GM12878 (cell line): ENCODE measurements around the gene SETBP1. TPM values are rescaled to one million over a fixed set of nuclear protein-coding genes. Genes with fewer than 3 reads are reported as not detected.
A peak's percentile ranks its signal among the peaks of the same experiment; 100 is the strongest.

ENCODE experiments used
- ATAC-seq: fragments of 200-7000 bp; cut with Tn5 transposase; 3 replicates; pipeline ENCODE4 v1.9.1; 2020; ENCODE audit warnings: mild to moderate bottlenecking, moderate library complexity
- BruUV-seq: library from RNA; stranded (reverse); fragments of 400-500 nt; replicated peaks from 2 replicates; lab custom pipeline; 2021; lab: Mats Ljungman, UMichigan
- CTCF ChIA-PET: fragments of 300-600 bp; sonication (Branson Sonifier 250); formaldehyde crosslinking; extraction: SDS; loops from one replicate; lab custom pipeline; 2021; ENCODE audit warnings: inconsistent platforms; lab: Yijun Ruan, JAX
- POLR2A ChIA-PET: fragments of 350-600 bp; formaldehyde crosslinking; extraction: SDS; loops from one replicate; lab custom pipeline; 2021; ENCODE audit warnings: inconsistent platforms; lab: Charles Lee
- RAD21 ChIA-PET: fragments of 300-600 bp; sonication (Branson Sonifier 250); formaldehyde crosslinking; loops from one replicate; lab custom pipeline; 2023; ENCODE audit warnings: antibody characterized with exemption; ENCODE audit not compliant: unreplicated experiment; lab: Charles Lee
- SMC1A ChIA-PET: fragments of 300-600 bp; sonication (Branson Sonifier 250); formaldehyde crosslinking; loops from one replicate; lab custom pipeline; 2023; ENCODE audit not compliant: unreplicated experiment, uncharacterized antibody; lab: Charles Lee
- DNase-seq: peaks from one replicate; pipeline ENCODE4 v3.0.0-alpha.2; 2011; ENCODE audit warnings: low read depth, low spot score
- FAIRE-seq: peaks from 3 replicates; lab custom pipeline; 2011; peaks lifted over from hg19 to GRCh38; lab: Jason Lieb, UNC
- H2AFZ ChIP-seq: 2 replicates; pipeline ENCODE4 v1.6.0; 2011; ENCODE audit warnings: low read depth, low read length, control low read depth; ENCODE audit not compliant: control insufficient read depth
- H3K27ac ChIP-seq: 2 replicates; pipeline ENCODE4 v1.5.1; 2011; ENCODE audit warnings: control low read depth; ENCODE audit not compliant: control insufficient read depth, insufficient read depth
- H3K27me3 ChIP-seq, 2 experiments: replicated peaks in 1 of 2; 2 replicates each; pipeline versions ENCODE4 v1.6.0 to v1.6.1; 2011; ENCODE audit warnings: low read length in 1 of 2; ENCODE audit not compliant: control insufficient read depth in 2 of 2, insufficient read depth in 2 of 2
- H3K36me3 ChIP-seq, 2 experiments: 2 replicates each; pipeline ENCODE4 v1.5.1; 2011; ENCODE audit warnings: low read length in 1 of 2; ENCODE audit not compliant: control insufficient read depth in 2 of 2, insufficient read depth in 2 of 2
- H3K4me1 ChIP-seq: 2 replicates; pipeline ENCODE4 v1.6.1; 2011; ENCODE audit warnings: mild to moderate bottlenecking, low read length, moderate library complexity, mixed read lengths; ENCODE audit not compliant: control insufficient read depth, insufficient read depth
- H3K4me2 ChIP-seq: 2 replicates; pipeline ENCODE4 v1.6.0; 2011; ENCODE audit warnings: control low read depth; ENCODE audit not compliant: control insufficient read depth, insufficient read depth
- H3K4me3 ChIP-seq: fragments of 200-600 bp; sonication (generic); 2 replicates; pipeline ENCODE4 v1.5.1; 2016
- H3K79me2 ChIP-seq: 2 replicates; pipeline ENCODE4 v1.6.0; 2011; ENCODE audit warnings: low read length; ENCODE audit not compliant: control insufficient read depth, insufficient read depth
- H3K9ac ChIP-seq: 2 replicates; pipeline ENCODE4 v1.8.0; 2011; ENCODE audit warnings: low read length, control low read depth, mixed read lengths; ENCODE audit not compliant: control insufficient read depth, insufficient read depth
- H3K9me3 ChIP-seq: replicated peaks from 3 replicates; pipeline ENCODE4 v1.5.1; 2011; ENCODE audit warnings: mild to moderate bottlenecking, low read length; ENCODE audit not compliant: control insufficient read depth, insufficient read depth
- H4K20me1 ChIP-seq: 2 replicates; pipeline ENCODE4 v1.6.0; 2011; ENCODE audit not compliant: control insufficient read depth, insufficient read depth
- E4F1 ChIP-seq: fragments of 450-650 bp; IDR thresholded peaks from 2 replicates; pipeline ENCODE4 v1.6.1; 2018; ENCODE audit warnings: borderline replicate concordance, mild to moderate bottlenecking; ENCODE audit not compliant: partially characterized antibody
- ETV6 ChIP-seq, 2 experiments: fragments of 450-650 bp in 1 of 2; IDR thresholded peaks in 1 of 2; conservative IDR thresholded peaks in 1 of 2; 2 replicates each; pipeline ENCODE4 v1.6.1; 2014; ENCODE audit warnings: antibody characterized with exemption in 1 of 2, borderline replicate concordance in 1 of 2, low read depth in 1 of 2, mild to moderate bottlenecking in 1 of 2, moderate library complexity in 1 of 2
- EZH2 ChIP-seq: IDR thresholded peaks from 2 replicates; pipeline ENCODE4 v1.6.1; 2012; ENCODE audit warnings: low read depth, mild to moderate bottlenecking, control low read depth, inconsistent platforms, low read length, borderline replicate concordance; ENCODE audit not compliant: control insufficient read depth
- FOS ChIP-seq: IDR thresholded peaks from 3 replicates; pipeline ENCODE4 v1.6.1; 2011; ENCODE audit warnings: borderline replicate concordance; ENCODE audit not compliant: insufficient read length; ENCODE audit errors: extremely low read depth
- NFYB ChIP-seq: IDR thresholded peaks from 2 replicates; pipeline ENCODE4 v1.6.1; 2011; ENCODE audit warnings: low read depth, mild to moderate bottlenecking, low read length, improper control_type of control experiment, moderate library complexity; ENCODE audit not compliant: insufficient read depth
- RAD21 ChIP-seq: IDR thresholded peaks from 2 replicates; pipeline ENCODE4 v1.6.1; 2011; ENCODE audit warnings: mild to moderate bottlenecking, low read depth, low read length, moderate library complexity; ENCODE audit not compliant: insufficient read depth
- RBBP5 ChIP-seq: fragments of 200-600 bp; sonication (generic); conservative IDR thresholded peaks from 2 replicates; pipeline ENCODE4 v1.6.1; 2016
- RELA ChIP-seq: fragments of 450-650 bp; IDR thresholded peaks from 2 replicates; pipeline ENCODE4 v1.8.0; 2014; ENCODE audit warnings: borderline replicate concordance; ENCODE audit not compliant: partially characterized antibody
- SKIL ChIP-seq: fragments of 450-650 bp; IDR thresholded peaks from 2 replicates; pipeline ENCODE4 v1.6.1; 2017; ENCODE audit warnings: mild to moderate bottlenecking, low read depth, inconsistent platforms; ENCODE audit not compliant: poor library complexity, severe bottlenecking
- SRF ChIP-seq, 2 experiments: IDR thresholded peaks; 2 replicates each; pipeline ENCODE4 v1.6.1; 2011; ENCODE audit warnings: low read depth in 2 of 2, low read length in 2 of 2, mild to moderate bottlenecking in 1 of 2, moderate library complexity in 1 of 2
- TBL1XR1 ChIP-seq: IDR thresholded peaks from 2 replicates; pipeline ENCODE4 v1.6.1; 2012; ENCODE audit warnings: low read depth, low read length, improper control_type of control experiment
- WGBS: methylation state at CpG from one replicate; pipeline ENCODE4 v1.1.6; 2016; ENCODE audit warnings: low lambda C conversion rate; ENCODE audit not compliant: insufficient replicate concordance, insufficient coverage; ENCODE audit errors: missing lambda C conversion rate; 5-methylcytosine and 5-hydroxymethylcytosine counted together
- in situ Hi-C: fragments of 300-500 bp; cut with MboI; formaldehyde crosslinking; loops from 9 replicates; pipeline ENCODE4 v1.14.3; 2018; ENCODE audit warnings: mixed read lengths
- intact Hi-C: fragments of 100-400 bp; cut with micrococcal nuclease; formaldehyde crosslinking; loops from one replicate; pipeline ENCODE4 v1.14.2; 2022; ENCODE audit not compliant: unreplicated experiment
- polyA plus RNA-seq, 11 experiments: library from polyadenylated mRNA; depleted of rRNA in 4 of 11; unstranded in 6 of 11; stranded (reverse) in 5 of 11; fragments of >200 nt; fragmentation: Nextera tagmentation in 4 of 11; fragmentation: Illumina TruSeq in 1 of 11; extraction: Ambion mirVana in 4 of 11; extraction: Trizol in 1 of 11; gene quantifications; 1 replicate in 1 of 11; 2 replicates in 10 of 11; pipeline versions ENCODE4 v1.2.1 to v1.2.3, GENCODE V29; 2011 to 2016; ENCODE audit warnings: inconsistent platforms in 2 of 11, missing spikeins in 2 of 11, low read depth in 1 of 11
- total RNA-seq, 4 experiments: library from RNA; depleted of rRNA in 3 of 4; stranded (reverse); fragments of >200 nt in 3 of 4; fragmentation: Illumina TruSeq in 1 of 4; extraction: Trizol in 1 of 4; gene quantifications; 2 replicates each; pipeline versions ENCODE4 v1.2.1 to v1.2.3, GENCODE V29; 2013 to 2021

The SETBP1 gene
- total and polyA plus RNA-seq, 10 of the 15 experiments (the other 5 are each of a cell fraction or from before 2014, with no cell fraction given), result 0.99 to 29.7 (median 8.3) TPM

GRCh38 chr18:45086777-45087176, 406.1 kb downstream of the SETBP1 start (continued):
- TF ChIP-seq FOS (no peak), EZH2 (no peak), TBL1XR1 (no peak), RAD21 (0 out of 2 replicates have a peak, but pooled peaks have one; percentile 19)

GRCh38 chr18:45090526-45091140, 409.9 kb downstream of the SETBP1 start:
- Histone ChIP-seq H3K4me1 (no peaks in the 10 kb centered on the region), H2AFZ (no peak overlapping the region), H3K27me3 (no peaks in the 10 kb centered on the region), H4K20me1 (no peaks in the 10 kb centered on the region), H3K4me2 (no peak overlapping the region), H3K27ac (no peak overlapping the region), H3K9me3 (no peaks in the 10 kb centered on the region), H3K79me2 (no peaks in the 10 kb centered on the region), H3K9ac (no peak overlapping the region), H3K36me3 (no peaks in the 10 kb centered on the region), H3K4me3 (no peak overlapping the region)
- DNase-seq, result no peak
- FAIRE-seq, result no peak
- in situ Hi-C loops, result no loop called here
- POLR2A ChIA-PET, result interaction anchor here (0.6 kb wide), 1 partner anchor 54 kb away, joined by 3 read pairs; no protein-coding TSS in a partner anchor
- SMC1A ChIA-PET, result no interaction called here
- 85% methylated on average over 7 of the region's 7 CpGs for WGBS
- no peak for ATAC-seq
- RAD21 ChIA-PET, result no interaction called here
- BruUV-seq, result no TSS peak
- CTCF ChIA-PET, result no interaction called here
- intact Hi-C loops, result no loop called here
- TF ChIP-seq SKIL, result no peak
- no peak for TF ChIP-seq E4F1
- no peak for TF ChIP-seq ETV6 (conservative IDR thresholded peaks at IDR 0.05 in 1 of 2, IDR thresholded peaks at IDR 0.05 in 1 of 2; ENCODE audit: borderline replicate concordance in 1 of 2, low read depth in 1 of 2)
- TF ChIP-seq RBBP5, result no peak
- TF ChIP-seq EZH2, result no peak
- no peak for TF ChIP-seq RELA
- no peak for TF ChIP-seq NFYB
- no peak for TF ChIP-seq SRF (IDR thresholded peaks at IDR 0.05; ENCODE audit: low read depth in 2 of 2, low read length in 2 of 2)
- TF ChIP-seq, all 136 proteins: peak for 0
